Measurements from ENCODE around the gene EPDR1. TPM values are rescaled to one million over a fixed set of nuclear protein-coding genes. Genes with fewer than 3 reads are reported as not detected.

Gene EPDR1
- total RNA-seq, 1 experiment from 2014 or later, result 22.7 TPM

GRCh38 chr7:37923996-37924395 is 3.6 kb downstream of the EPDR1 start:
- no peaks in the 10 kb centered on the region for H3K9me2 ChIP-seq (replicated peaks; ENCODE audit: low read length)
- H3K4me3 ChIP-seq (ENCODE audit: low read length), result no peak overlapping the region
- peaks cover 10% of the 10 kb centered on the region; the same call in 1 of the 2 replicates for H3K4me1 ChIP-seq (ENCODE audit: insufficient read depth, low read length)
- no peaks in the 10 kb centered on the region for H4K20me1 ChIP-seq (ENCODE audit: low read length)
- no TSS peak for BruUV-seq (replicated peaks)
- no peak overlapping the region for H3K9ac ChIP-seq (ENCODE audit: low read length)
- no peak for DNase-seq
- no peak overlapping the region for H2AFZ ChIP-seq (ENCODE audit: low read length)
- H3K9me3 ChIP-seq (ENCODE audit: low read length), result no peaks in the 10 kb centered on the region; the same call in 1 of the 2 replicates
- ChIA-PET POLR2A (ENCODE audit: unreplicated experiment) (no interaction called here), CTCF (no interaction called here)
- TF ChIP-seq EZH2 (IDR thresholded peaks at IDR 0.05; ENCODE audit: low read length, unreplicated experiment), result no peak
- H3K4me2 ChIP-seq (ENCODE audit: low read length), result no peak overlapping the region
- intact Hi-C loops (cut with micrococcal nuclease), result no loop called here
- no peaks in the 10 kb centered on the region for H3F3A ChIP-seq (ENCODE audit: low read length, unreplicated experiment)
- no peaks in the 10 kb centered on the region for H3K27me3 ChIP-seq (ENCODE audit: low read length)
- H3K36me3 ChIP-seq (ENCODE audit: low read depth, low read length), result peaks cover 7% of the 10 kb centered on the region; the same call in 1 of the 2 replicates
- no peak overlapping the region for H3K27ac ChIP-seq (ENCODE audit: low read length)
- H3K79me2 ChIP-seq (ENCODE audit: low read length), result peaks cover 76% of the 10 kb centered on the region
- no peak for ATAC-seq

- Histone ChIP-seq H4K20me1 (ENCODE audit: low read length) (no peaks in the 10 kb centered on the region), H3F3A (ENCODE audit: low read length, unreplicated experiment) (no peaks in the 10 kb centered on the region), H3K9me3 (ENCODE audit: low read length) (no peaks in the 10 kb centered on the region; the same call in 1 of the 2 replicates), H3K79me2 (ENCODE audit: low read length) (peaks cover 80% of the 10 kb centered on the region), H3K4me2 (ENCODE audit: low read length) (no peak overlapping the region), H3K27ac (ENCODE audit: low read length) (no peak overlapping the region), H3K27me3 (ENCODE audit: low read length) (no peaks in the 10 kb centered on the region), H2AFZ (ENCODE audit: low read length) (no peak overlapping the region), H3K4me3 (ENCODE audit: low read length) (no peak overlapping the region), H3K9me2 (replicated peaks; ENCODE audit: low read length) (no peaks in the 10 kb centered on the region), H3K36me3 (ENCODE audit: low read depth, low read length) (peaks cover 7% of the 10 kb centered on the region; the same call in 1 of the 2 replicates), H3K9ac (ENCODE audit: low read length) (no peak overlapping the region), H3K4me1 (ENCODE audit: insufficient read depth, low read length) (peaks cover 10% of the 10 kb centered on the region; the same call in 1 of the 2 replicates)
- intact Hi-C loops (cut with micrococcal nuclease), result no loop called here
- POLR2A ChIA-PET (ENCODE audit: unreplicated experiment), result no interaction called here
- TF ChIP-seq EZH2 (IDR thresholded peaks at IDR 0.05; ENCODE audit: low read length, unreplicated experiment), result no peak
- no peak for TF ChIP-seq EZH2phosphoT487 (IDR thresholded peaks at IDR 0.05; ENCODE audit: borderline replicate concordance, low read length)
- TF ChIP-seq CTCF (conservative IDR thresholded peaks at IDR 0.05; ENCODE audit: low read depth, low read length), result no peak
- no peak for DNase-seq
- CTCF ChIA-PET, result no interaction called here
- BruUV-seq (replicated peaks), result no TSS peak
- ATAC-seq, result no peak
Measured at GRCh38 chr7:37924491-37925041, 4.1 kb downstream of the EPDR1 start.

GRCh38 chr7:37925620-37926019 is 5.2 kb downstream of the EPDR1 start:
- H3K9me2 ChIP-seq (replicated peaks; ENCODE audit: low read length), result no peaks in the 10 kb centered on the region
- 0 out of 2 replicates have a peak, but pooled peaks cover 6% of the 10 kb centered on the region for H4K20me1 ChIP-seq (ENCODE audit: low read length)
- DNase-seq (no peak), ATAC-seq (no peak)
- H3K36me3 ChIP-seq (ENCODE audit: low read depth, low read length), result peaks cover 7% of the 10 kb centered on the region; the same call in 1 of the 2 replicates
- H3K4me3 ChIP-seq (ENCODE audit: low read length), result no peak overlapping the region
- H3K4me2 ChIP-seq (ENCODE audit: low read length), result no peak overlapping the region
- H3K9me3 ChIP-seq (ENCODE audit: low read length), result no peaks in the 10 kb centered on the region; the same call in 1 of the 2 replicates
- H3K27me3 ChIP-seq (ENCODE audit: low read length), result no peaks in the 10 kb centered on the region
- no peak overlapping the region for H3K27ac ChIP-seq (ENCODE audit: low read length)
- intact Hi-C loops (cut with micrococcal nuclease), result no loop called here
- H3K4me1 ChIP-seq (ENCODE audit: insufficient read depth, low read length), result peaks cover 17% of the 10 kb centered on the region
- H3F3A ChIP-seq (ENCODE audit: low read length, unreplicated experiment), result no peaks in the 10 kb centered on the region
- H3K79me2 ChIP-seq (ENCODE audit: low read length), result peaks cover 80% of the 10 kb centered on the region
- no peak overlapping the region for H3K9ac ChIP-seq (ENCODE audit: low read length)
- POLR2A ChIA-PET (ENCODE audit: unreplicated experiment), result no interaction called here
- H2AFZ ChIP-seq (ENCODE audit: low read length), result no peak overlapping the region
- CTCF ChIA-PET, result interaction anchor here (0.8 kb wide), 1 partner anchor 24 kb away, joined by 3 read pairs; no protein-coding TSS in a partner anchor
- no TSS peak for BruUV-seq (replicated peaks)
- TF ChIP-seq CTCF (conservative IDR thresholded peaks at IDR 0.05; ENCODE audit: low read depth, low read length) (no peak), EZH2phosphoT487 (IDR thresholded peaks at IDR 0.05; ENCODE audit: borderline replicate concordance, low read length) (no peak), EZH2 (IDR thresholded peaks at IDR 0.05; ENCODE audit: low read length, unreplicated experiment) (no peak)

Measured in PC-3 (cell line).